WTC11 (cell line): ENCODE measurements around the gene INPP4A. TPM values are rescaled to one million over a fixed set of nuclear protein-coding genes. Genes with fewer than 3 reads are reported as not detected.

Experiments used
- ATAC-seq: fragments of 200-7000 bp; cut with Tn5 transposase; 2 replicates; pipeline ENCODE4 v1.10.0; 2021; ENCODE audit warnings: mild to moderate bottlenecking, moderate library complexity
- CTCF ChIA-PET: fragments of 300-600 bp; sonication (Branson Sonifier 250); formaldehyde crosslinking; loops from one replicate; lab custom pipeline; 2021; ENCODE audit warnings: antibody characterized with exemption; lab: Charles Lee
- POLR2A ChIA-PET: fragments of 350-600 bp; sonication (Branson Sonifier 250); formaldehyde crosslinking; loops from one replicate; lab custom pipeline; 2021; ENCODE audit warnings: antibody characterized with exemption; lab: Charles Lee
- DNase-seq: peaks from one replicate; pipeline ENCODE4 v3.0.0; 2021; ENCODE audit warnings: low spot score
- H3K27ac Mint-ChIP-seq: 2 replicates; pipeline ENCODE4 v1.8.0; 2021; ENCODE audit warnings: mixed read lengths
- H3K27me3 Mint-ChIP-seq: 2 replicates; pipeline ENCODE4 v1.8.0; 2021; ENCODE audit warnings: low read depth, mild to moderate bottlenecking, moderate library complexity, mixed read lengths
- H3K36me3 Mint-ChIP-seq: 2 replicates; pipeline ENCODE4 v1.8.0; 2021; ENCODE audit warnings: mixed read lengths
- H3K4me1 Mint-ChIP-seq: 2 replicates; pipeline ENCODE4 v1.8.0; 2022; ENCODE audit warnings: mixed read lengths
- H3K4me3 Mint-ChIP-seq: 2 replicates; pipeline ENCODE4 v1.8.0; 2021; ENCODE audit warnings: mild to moderate bottlenecking, moderate library complexity, mixed read lengths
- H3K9me3 Mint-ChIP-seq: 2 replicates; pipeline ENCODE4 v1.8.0; 2021; ENCODE audit warnings: mixed read lengths
- CREM ChIP-seq: sonication (generic); formaldehyde crosslinking; IDR thresholded peaks from 2 replicates; pipeline ENCODE4 v1.8.1; 2022; ENCODE audit warnings: mild to moderate bottlenecking, missing genetic modification reagents, moderate library complexity
- GABPB1 ChIP-seq: sonication (generic); formaldehyde crosslinking; IDR thresholded peaks from 2 replicates; pipeline ENCODE4 v1.8.1; 2023; ENCODE audit warnings: mild to moderate bottlenecking, missing genetic modification reagents
- NFATC4 ChIP-seq: fragments of 250-450 bp; sonication (Bioruptor Pico); IDR thresholded peaks from 2 replicates; pipeline ENCODE4 v1.9.0; 2021; ENCODE audit warnings: mild to moderate bottlenecking
- SMAD4 ChIP-seq: sonication (generic); formaldehyde crosslinking; IDR thresholded peaks from 2 replicates; pipeline ENCODE4 v1.8.0; 2022; ENCODE audit warnings: mild to moderate bottlenecking, missing genetic modification reagents
- TEAD4 ChIP-seq: sonication (generic); formaldehyde crosslinking; IDR thresholded peaks from 2 replicates; pipeline ENCODE4 v1.8.0; 2022; ENCODE audit warnings: mild to moderate bottlenecking, missing genetic modification reagents
- ZNF121 ChIP-seq: sonication (generic); formaldehyde crosslinking; IDR thresholded peaks from 2 replicates; pipeline ENCODE4 v1.8.0; 2023; ENCODE audit warnings: missing genetic modification reagents
- ZNF219 ChIP-seq: sonication (generic); formaldehyde crosslinking; IDR thresholded peaks from 2 replicates; pipeline ENCODE4 v1.8.0; 2023; ENCODE audit warnings: missing genetic modification reagents, mild to moderate bottlenecking, borderline replicate concordance
- ZNF317 ChIP-seq: sonication (generic); formaldehyde crosslinking; IDR thresholded peaks from 2 replicates; pipeline ENCODE4 v1.8.1; 2023; ENCODE audit warnings: low read depth, mild to moderate bottlenecking, moderate library complexity, missing genetic modification reagents, borderline replicate concordance
- ZNF423 ChIP-seq: fragments of 250-450 bp; sonication (Bioruptor Pico); IDR thresholded peaks from 2 replicates; pipeline ENCODE4 v2.1.2; 2022; ENCODE audit warnings: mild to moderate bottlenecking, moderate library complexity
- total RNA-seq: library from RNA; stranded (reverse); gene quantifications from 3 replicates; pipeline ENCODE4 v1.2.3, GENCODE V29; 2021
- TF ChIP-seq, protein P1 (sequence below): fragments of 250-450 bp; sonication (Bioruptor Pico); IDR thresholded peaks from 2 replicates; pipeline ENCODE4 v1.8.0; 2021; ENCODE audit warnings: mild to moderate bottlenecking
- TF ChIP-seq, protein P2 (sequence below): sonication (generic); formaldehyde crosslinking; IDR thresholded peaks from 2 replicates; pipeline ENCODE4 v1.8.1; 2022; ENCODE audit warnings: mild to moderate bottlenecking, missing genetic modification reagents, moderate library complexity, borderline replicate concordance
- TF ChIP-seq, protein P3 (sequence below): sonication (generic); formaldehyde crosslinking; conservative IDR thresholded peaks from 2 replicates; pipeline ENCODE4 v1.8.1; 2023; ENCODE audit warnings: mild to moderate bottlenecking, low read depth, missing genetic modification reagents, moderate library complexity
- TF ChIP-seq, protein P4 (sequence below): fragments of 250-450 bp; sonication (Bioruptor Pico); IDR thresholded peaks from 2 replicates; pipeline ENCODE4 v1.9.0; 2021; ENCODE audit warnings: mild to moderate bottlenecking, borderline replicate concordance
- TF ChIP-seq, protein P5 (sequence below): sonication (generic); formaldehyde crosslinking; IDR thresholded peaks from 2 replicates; pipeline ENCODE4 v1.8.0; 2023; ENCODE audit warnings: missing genetic modification reagents
- TF ChIP-seq, protein P6 (sequence below): sonication (generic); formaldehyde crosslinking; IDR thresholded peaks from 2 replicates; pipeline ENCODE4 v1.8.0; 2022; ENCODE audit warnings: mild to moderate bottlenecking, missing genetic modification reagents
- TF ChIP-seq, protein P7 (sequence below): sonication (generic); formaldehyde crosslinking; IDR thresholded peaks from 2 replicates; pipeline ENCODE4 v1.8.1; 2022; ENCODE audit warnings: mild to moderate bottlenecking, moderate library complexity, missing genetic modification reagents

The INPP4A gene
- total RNA-seq, 1 experiment from 2014 or later = 38.3 TPM

DNA sequence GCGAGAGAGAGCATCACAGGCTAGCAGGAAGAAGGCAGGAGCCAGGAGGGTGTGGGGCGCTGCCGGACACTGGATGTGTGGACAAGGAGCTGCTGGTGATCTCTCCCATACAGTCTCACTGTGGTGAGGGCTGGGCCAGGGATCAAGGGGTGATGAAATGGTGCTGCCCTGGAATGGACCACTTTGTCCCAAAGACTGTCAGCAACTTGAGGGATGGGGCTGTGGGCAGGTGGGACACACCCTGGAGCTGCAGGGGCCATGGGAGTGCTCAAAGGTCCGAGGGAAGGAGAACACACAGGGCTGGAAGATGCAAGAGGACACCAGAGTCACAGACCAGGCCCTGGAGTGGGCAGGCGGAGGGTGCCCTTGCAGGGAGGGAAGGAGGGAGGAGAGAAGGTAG lies 125.7 kb downstream of the INPP4A start:
- ATAC-seq (no peak), DNase-seq (no peak)
- Mint-ChIP-seq H3K27ac (no peak overlapping the region), H3K27me3 (no peaks in the 10 kb centered on the region), H3K4me3 (no peak overlapping the region), H3K36me3 (peaks cover 38% of the 10 kb centered on the region), H3K9me3 (no peaks in the 10 kb centered on the region), H3K4me1 (no peaks in the 10 kb centered on the region)
- CTCF ChIA-PET = no interaction called here
- POLR2A ChIA-PET = no interaction called here
- TF ChIP-seq CREM (CRISPR knock-in tag) (no peak), ZNF219 (CRISPR knock-in tag) (no peak), ZNF121 (CRISPR knock-in tag) (no peak), ZNF317 (CRISPR knock-in tag) (no peak)

DNA sequence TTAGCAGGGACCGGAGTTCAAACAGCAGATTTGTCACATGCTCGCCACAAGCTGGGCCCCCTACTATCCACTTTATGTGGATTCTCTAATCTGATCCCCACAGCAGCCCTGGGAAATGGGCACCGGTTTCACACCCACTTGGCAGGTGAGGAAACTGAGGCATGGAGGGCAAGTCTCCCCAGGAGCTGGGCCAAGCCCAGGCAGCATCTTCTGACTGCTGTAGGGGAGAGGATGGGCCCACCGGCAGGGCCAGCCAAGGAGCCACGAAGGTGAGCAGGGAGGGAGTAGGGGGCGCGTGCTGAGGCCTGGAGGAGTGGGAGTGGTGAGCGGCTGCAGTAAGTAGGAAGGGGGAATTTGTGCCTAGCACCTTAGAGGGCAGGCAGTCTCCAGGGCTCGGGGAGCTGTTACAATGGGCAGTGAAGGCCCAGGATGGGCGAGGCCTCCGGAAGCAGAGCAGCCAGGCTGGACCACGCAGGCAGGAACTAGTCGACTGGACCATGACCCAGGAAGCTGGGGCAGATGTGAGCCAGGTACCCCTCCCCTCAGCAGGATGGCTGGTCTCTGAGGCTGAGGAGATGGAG lies 126.6 kb downstream of the INPP4A start:
- ChIA-PET CTCF (no interaction called here), POLR2A (interaction anchor here (0.6 kb wide), 1 partner anchor 17 kb away, joined by 3 read pairs; no protein-coding TSS in a partner anchor)
- TF ChIP-seq, protein P1, sequence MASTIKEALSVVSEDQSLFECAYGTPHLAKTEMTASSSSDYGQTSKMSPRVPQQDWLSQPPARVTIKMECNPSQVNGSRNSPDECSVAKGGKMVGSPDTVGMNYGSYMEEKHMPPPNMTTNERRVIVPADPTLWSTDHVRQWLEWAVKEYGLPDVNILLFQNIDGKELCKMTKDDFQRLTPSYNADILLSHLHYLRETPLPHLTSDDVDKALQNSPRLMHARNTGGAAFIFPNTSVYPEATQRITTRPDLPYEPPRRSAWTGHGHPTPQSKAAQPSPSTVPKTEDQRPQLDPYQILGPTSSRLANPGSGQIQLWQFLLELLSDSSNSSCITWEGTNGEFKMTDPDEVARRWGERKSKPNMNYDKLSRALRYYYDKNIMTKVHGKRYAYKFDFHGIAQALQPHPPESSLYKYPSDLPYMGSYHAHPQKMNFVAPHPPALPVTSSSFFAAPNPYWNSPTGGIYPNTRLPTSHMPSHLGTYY (CRISPR knock-in tag) = no peak
- TF ChIP-seq, protein P2, sequence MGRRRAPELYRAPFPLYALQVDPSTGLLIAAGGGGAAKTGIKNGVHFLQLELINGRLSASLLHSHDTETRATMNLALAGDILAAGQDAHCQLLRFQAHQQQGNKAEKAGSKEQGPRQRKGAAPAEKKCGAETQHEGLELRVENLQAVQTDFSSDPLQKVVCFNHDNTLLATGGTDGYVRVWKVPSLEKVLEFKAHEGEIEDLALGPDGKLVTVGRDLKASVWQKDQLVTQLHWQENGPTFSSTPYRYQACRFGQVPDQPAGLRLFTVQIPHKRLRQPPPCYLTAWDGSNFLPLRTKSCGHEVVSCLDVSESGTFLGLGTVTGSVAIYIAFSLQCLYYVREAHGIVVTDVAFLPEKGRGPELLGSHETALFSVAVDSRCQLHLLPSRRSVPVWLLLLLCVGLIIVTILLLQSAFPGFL (CRISPR knock-in tag) = no peak
- TF ChIP-seq SMAD4 (CRISPR knock-in tag) = no peak
- TF ChIP-seq, protein P3, sequence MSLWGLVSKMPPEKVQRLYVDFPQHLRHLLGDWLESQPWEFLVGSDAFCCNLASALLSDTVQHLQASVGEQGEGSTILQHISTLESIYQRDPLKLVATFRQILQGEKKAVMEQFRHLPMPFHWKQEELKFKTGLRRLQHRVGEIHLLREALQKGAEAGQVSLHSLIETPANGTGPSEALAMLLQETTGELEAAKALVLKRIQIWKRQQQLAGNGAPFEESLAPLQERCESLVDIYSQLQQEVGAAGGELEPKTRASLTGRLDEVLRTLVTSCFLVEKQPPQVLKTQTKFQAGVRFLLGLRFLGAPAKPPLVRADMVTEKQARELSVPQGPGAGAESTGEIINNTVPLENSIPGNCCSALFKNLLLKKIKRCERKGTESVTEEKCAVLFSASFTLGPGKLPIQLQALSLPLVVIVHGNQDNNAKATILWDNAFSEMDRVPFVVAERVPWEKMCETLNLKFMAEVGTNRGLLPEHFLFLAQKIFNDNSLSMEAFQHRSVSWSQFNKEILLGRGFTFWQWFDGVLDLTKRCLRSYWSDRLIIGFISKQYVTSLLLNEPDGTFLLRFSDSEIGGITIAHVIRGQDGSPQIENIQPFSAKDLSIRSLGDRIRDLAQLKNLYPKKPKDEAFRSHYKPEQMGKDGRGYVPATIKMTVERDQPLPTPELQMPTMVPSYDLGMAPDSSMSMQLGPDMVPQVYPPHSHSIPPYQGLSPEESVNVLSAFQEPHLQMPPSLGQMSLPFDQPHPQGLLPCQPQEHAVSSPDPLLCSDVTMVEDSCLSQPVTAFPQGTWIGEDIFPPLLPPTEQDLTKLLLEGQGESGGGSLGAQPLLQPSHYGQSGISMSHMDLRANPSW (CRISPR knock-in tag) = no peak
- Mint-ChIP-seq H3K9me3 (no peaks in the 10 kb centered on the region), H3K4me3 (no peak overlapping the region), H3K36me3 (peaks cover 32% of the 10 kb centered on the region), H3K27ac (no peak overlapping the region), H3K27me3 (no peaks in the 10 kb centered on the region), H3K4me1 (no peaks in the 10 kb centered on the region)
- DNase-seq (no peak), ATAC-seq (no peak)

DNA sequence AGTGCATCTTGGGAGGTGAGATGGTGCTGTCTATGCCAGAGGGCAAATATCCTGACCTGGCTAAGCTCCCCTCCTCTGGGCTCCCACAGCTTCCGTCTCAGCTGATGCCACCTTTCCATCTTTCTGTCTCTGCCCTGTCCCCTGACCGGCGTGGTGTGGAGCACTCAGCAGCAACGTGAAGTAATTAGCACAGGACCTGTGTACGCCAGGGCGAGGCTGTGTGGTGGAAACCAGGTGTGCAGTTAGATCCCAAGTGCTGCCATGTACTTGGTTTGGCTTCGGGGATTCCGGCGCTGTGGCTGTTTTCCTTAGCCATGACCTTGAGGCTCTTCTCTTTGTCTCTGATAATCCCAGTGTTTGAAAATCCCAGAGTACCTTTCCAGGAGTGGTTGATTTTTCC lies 127.1 kb downstream of the INPP4A start:
- H3K27ac Mint-ChIP-seq = no peak overlapping the region

More for the DNA sequence above, 127.1 kb downstream of the INPP4A start:
- ChIA-PET CTCF (no interaction called here), POLR2A (interaction anchor here (0.6 kb wide), 1 partner anchor 18 kb away, joined by 3 read pairs; no protein-coding TSS in a partner anchor)
- peaks cover 26% of the 10 kb centered on the region for H3K36me3 Mint-ChIP-seq
- no peak for ATAC-seq
- H3K27me3 Mint-ChIP-seq = no peaks in the 10 kb centered on the region
- no peaks in the 10 kb centered on the region for H3K4me1 Mint-ChIP-seq
- no peaks in the 10 kb centered on the region for H3K9me3 Mint-ChIP-seq
- H3K4me3 Mint-ChIP-seq = no peak overlapping the region
- TF ChIP-seq, protein P4, sequence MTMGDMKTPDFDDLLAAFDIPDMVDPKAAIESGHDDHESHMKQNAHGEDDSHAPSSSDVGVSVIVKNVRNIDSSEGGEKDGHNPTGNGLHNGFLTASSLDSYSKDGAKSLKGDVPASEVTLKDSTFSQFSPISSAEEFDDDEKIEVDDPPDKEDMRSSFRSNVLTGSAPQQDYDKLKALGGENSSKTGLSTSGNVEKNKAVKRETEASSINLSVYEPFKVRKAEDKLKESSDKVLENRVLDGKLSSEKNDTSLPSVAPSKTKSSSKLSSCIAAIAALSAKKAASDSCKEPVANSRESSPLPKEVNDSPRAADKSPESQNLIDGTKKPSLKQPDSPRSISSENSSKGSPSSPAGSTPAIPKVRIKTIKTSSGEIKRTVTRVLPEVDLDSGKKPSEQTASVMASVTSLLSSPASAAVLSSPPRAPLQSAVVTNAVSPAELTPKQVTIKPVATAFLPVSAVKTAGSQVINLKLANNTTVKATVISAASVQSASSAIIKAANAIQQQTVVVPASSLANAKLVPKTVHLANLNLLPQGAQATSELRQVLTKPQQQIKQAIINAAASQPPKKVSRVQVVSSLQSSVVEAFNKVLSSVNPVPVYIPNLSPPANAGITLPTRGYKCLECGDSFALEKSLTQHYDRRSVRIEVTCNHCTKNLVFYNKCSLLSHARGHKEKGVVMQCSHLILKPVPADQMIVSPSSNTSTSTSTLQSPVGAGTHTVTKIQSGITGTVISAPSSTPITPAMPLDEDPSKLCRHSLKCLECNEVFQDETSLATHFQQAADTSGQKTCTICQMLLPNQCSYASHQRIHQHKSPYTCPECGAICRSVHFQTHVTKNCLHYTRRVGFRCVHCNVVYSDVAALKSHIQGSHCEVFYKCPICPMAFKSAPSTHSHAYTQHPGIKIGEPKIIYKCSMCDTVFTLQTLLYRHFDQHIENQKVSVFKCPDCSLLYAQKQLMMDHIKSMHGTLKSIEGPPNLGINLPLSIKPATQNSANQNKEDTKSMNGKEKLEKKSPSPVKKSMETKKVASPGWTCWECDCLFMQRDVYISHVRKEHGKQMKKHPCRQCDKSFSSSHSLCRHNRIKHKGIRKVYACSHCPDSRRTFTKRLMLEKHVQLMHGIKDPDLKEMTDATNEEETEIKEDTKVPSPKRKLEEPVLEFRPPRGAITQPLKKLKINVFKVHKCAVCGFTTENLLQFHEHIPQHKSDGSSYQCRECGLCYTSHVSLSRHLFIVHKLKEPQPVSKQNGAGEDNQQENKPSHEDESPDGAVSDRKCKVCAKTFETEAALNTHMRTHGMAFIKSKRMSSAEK (CRISPR knock-in tag) = no peak
- TF ChIP-seq ZNF423 (CRISPR knock-in tag) (no peak), GABPB1 (CRISPR knock-in tag) (no peak), TEAD4 (no peak), NFATC4 (CRISPR knock-in tag) (no peak)
- TF ChIP-seq, protein P5, sequence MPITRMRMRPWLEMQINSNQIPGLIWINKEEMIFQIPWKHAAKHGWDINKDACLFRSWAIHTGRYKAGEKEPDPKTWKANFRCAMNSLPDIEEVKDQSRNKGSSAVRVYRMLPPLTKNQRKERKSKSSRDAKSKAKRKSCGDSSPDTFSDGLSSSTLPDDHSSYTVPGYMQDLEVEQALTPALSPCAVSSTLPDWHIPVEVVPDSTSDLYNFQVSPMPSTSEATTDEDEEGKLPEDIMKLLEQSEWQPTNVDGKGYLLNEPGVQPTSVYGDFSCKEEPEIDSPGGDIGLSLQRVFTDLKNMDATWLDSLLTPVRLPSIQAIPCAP (CRISPR knock-in tag) = no peak
- TF ChIP-seq, protein P6, sequence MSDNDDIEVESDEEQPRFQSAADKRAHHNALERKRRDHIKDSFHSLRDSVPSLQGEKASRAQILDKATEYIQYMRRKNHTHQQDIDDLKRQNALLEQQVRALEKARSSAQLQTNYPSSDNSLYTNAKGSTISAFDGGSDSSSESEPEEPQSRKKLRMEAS (CRISPR knock-in tag) = no peak
- TF ChIP-seq, protein P7, sequence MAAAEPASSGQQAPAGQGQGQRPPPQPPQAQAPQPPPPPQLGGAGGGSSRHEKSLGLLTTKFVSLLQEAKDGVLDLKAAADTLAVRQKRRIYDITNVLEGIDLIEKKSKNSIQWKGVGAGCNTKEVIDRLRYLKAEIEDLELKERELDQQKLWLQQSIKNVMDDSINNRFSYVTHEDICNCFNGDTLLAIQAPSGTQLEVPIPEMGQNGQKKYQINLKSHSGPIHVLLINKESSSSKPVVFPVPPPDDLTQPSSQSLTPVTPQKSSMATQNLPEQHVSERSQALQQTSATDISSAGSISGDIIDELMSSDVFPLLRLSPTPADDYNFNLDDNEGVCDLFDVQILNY (CRISPR knock-in tag) = no peak
- no peak for DNase-seq
